Panc1 (cell line): ENCODE data around the gene PRMT5. TPM values are rescaled to one million over a fixed set of nuclear protein-coding genes. Genes with fewer than 3 reads are reported as not detected.

Experiments used
- ATAC-seq: fragments of 200-7000 bp; cut with Tn5 transposase; 2 replicates; pipeline ENCODE4 v1.9.1; 2020; ENCODE audit warnings: mild to moderate bottlenecking, moderate library complexity
- BruUV-seq: library from RNA; stranded (reverse); fragments of 400-500 nt; replicated peaks from 2 replicates; lab custom pipeline; 2021; lab: Mats Ljungman, UMichigan
- CTCF ChIA-PET: fragments of 300-600 bp; sonication (Branson Sonifier 250); formaldehyde crosslinking; loops from one replicate; lab custom pipeline; 2022; ENCODE audit warnings: antibody characterized with exemption; lab: Charles Lee
- POLR2A ChIA-PET: fragments of 300-600 bp; sonication (Branson Sonifier 250); formaldehyde crosslinking; loops from one replicate; lab custom pipeline; 2022; ENCODE audit warnings: antibody characterized with exemption; lab: Charles Lee
- DNase-seq: peaks from one replicate; pipeline ENCODE4 v3.0.0-alpha.2; 2010; ENCODE audit warnings: low read depth, low spot score
- H3K27ac ChIP-seq: 2 replicates; pipeline ENCODE4 v1.5.1; 2011; ENCODE audit warnings: mild to moderate bottlenecking, low read length, inconsistent platforms
- H3K27me3 ChIP-seq: fragments of 200-500 bp; sonication (Bioruptor generic); 2 replicates; pipeline ENCODE4 v1.6.0; 2014; ENCODE audit warnings: low read length, inconsistent platforms; ENCODE audit not compliant: control insufficient read depth, insufficient read depth
- H3K36me3 ChIP-seq: fragments of 200-500 bp; sonication (Bioruptor generic); 2 replicates; pipeline ENCODE4 v1.5.1; 2014; ENCODE audit warnings: inconsistent platforms, mild to moderate bottlenecking, low read length, moderate library complexity; ENCODE audit not compliant: control insufficient read depth, insufficient read depth
- H3K4me1 ChIP-seq: 2 replicates; pipeline ENCODE4 v1.5.1; 2011; ENCODE audit warnings: inconsistent platforms, mild to moderate bottlenecking, low read length, moderate library complexity; ENCODE audit not compliant: control insufficient read depth, insufficient read depth
- H3K4me3 ChIP-seq, 2 experiments: 2 replicates each; pipeline ENCODE4 v1.5.1; 2011 to 2012; ENCODE audit warnings: low read depth in 2 of 2, low read length in 2 of 2, mild to moderate bottlenecking in 2 of 2, inconsistent platforms in 1 of 2, moderate library complexity in 1 of 2
- H3K9me3 ChIP-seq: fragments of 200-500 bp; sonication (Bioruptor generic); 2 replicates; pipeline ENCODE4 v1.5.1; 2014; ENCODE audit warnings: low read depth, mild to moderate bottlenecking, inconsistent platforms, low read length, moderate library complexity; ENCODE audit not compliant: control insufficient read depth, insufficient read depth
- CTCF ChIP-seq: fragments of 450-650 bp; IDR thresholded peaks from 2 replicates; pipeline ENCODE4 v1.5.1; 2017; ENCODE audit warnings: mild to moderate bottlenecking
- POLR2AphosphoS5 ChIP-seq: IDR thresholded peaks from 2 replicates; pipeline ENCODE4 v1.6.1; 2012; ENCODE audit warnings: mild to moderate bottlenecking, low read depth, low read length, moderate library complexity
- SIN3A ChIP-seq: IDR thresholded peaks from 2 replicates; pipeline ENCODE4 v1.6.1; 2012; ENCODE audit warnings: low read depth, mild to moderate bottlenecking, low read length, moderate library complexity, borderline replicate concordance; ENCODE audit not compliant: insufficient read depth
- TCF7L2 ChIP-seq: IDR thresholded peaks from 2 replicates; pipeline ENCODE4 v1.6.1; 2011; ENCODE audit warnings: mild to moderate bottlenecking, low read depth, low read length, inconsistent platforms
- in situ Hi-C: cut with HindIII; loops from 2 replicates; pipeline ENCODE4 v1.10.0; 2016; ENCODE audit warnings: low sequenced_read_pairs, low pct_unique_long_range_greater_than_20kb
- intact Hi-C: fragments of 100-400 bp; cut with micrococcal nuclease; formaldehyde crosslinking; loops from one replicate; pipeline ENCODE4 v1.10.0; 2022; ENCODE audit not compliant: unreplicated experiment
- total RNA-seq: library from RNA; stranded (reverse); gene quantifications from one replicate; pipeline ENCODE4 v1.2.1, GENCODE V29; 2021; ENCODE audit not compliant: unreplicated experiment
- TF ChIP-seq, protein P1 (sequence below), 2 experiments: IDR thresholded peaks; 2 replicates each; pipeline ENCODE4 v1.6.1; 2011 to 2012; ENCODE audit warnings: low read depth in 2 of 2, control low read depth in 1 of 2, low read length in 1 of 2, mild to moderate bottlenecking in 1 of 2, moderate library complexity in 1 of 2; ENCODE audit not compliant: insufficient read depth in 1 of 2

Gene PRMT5
- total RNA-seq, 1 experiment from 2014 or later, result 108 TPM

DNA sequence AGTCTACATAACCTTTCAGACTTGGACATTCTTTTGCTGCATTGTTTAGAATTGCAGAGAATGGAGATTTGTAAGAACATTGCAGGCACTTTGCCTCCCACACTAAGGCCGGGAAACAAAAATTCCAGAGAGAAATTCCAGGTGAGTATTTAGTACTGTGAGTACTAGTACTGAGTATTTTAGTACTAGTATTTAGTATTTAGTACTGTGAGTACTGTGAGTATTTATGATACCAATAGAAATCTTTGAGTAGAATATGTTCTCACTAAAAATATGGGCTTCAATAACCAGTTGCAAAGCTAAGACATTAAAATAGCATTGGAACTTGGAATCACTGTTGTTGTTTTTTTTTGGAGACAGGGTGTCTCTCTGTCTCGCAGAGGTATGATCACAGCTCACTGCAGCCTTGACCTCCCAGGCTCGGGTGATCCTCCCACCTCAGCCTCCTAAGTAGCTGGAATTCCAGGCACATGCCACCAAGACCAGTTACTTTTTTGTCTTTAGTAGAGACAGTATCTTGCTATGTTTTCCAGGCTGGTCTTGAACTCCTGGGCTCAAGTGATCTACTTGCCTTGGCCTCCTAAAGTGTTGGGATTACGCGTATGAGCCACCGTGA lies 33.0 kb upstream of the PRMT5 start:
- intact Hi-C loops (no loop called here), in situ Hi-C loops (no loop called here)
- BruUV-seq, result no TSS peak
- Histone ChIP-seq H3K36me3 (no peaks in the 10 kb centered on the region), H3K27me3 (no peaks in the 10 kb centered on the region), H3K4me1 (no peaks in the 10 kb centered on the region; the same call in 1 of the 2 replicates), H3K27ac (no peak overlapping the region), H3K4me3 (no peak overlapping the region), H3K9me3 (no peaks in the 10 kb centered on the region)
- ATAC-seq, result no peak
- ChIA-PET POLR2A (interaction anchor here (0.6 kb wide), 1 partner anchor 9 kb away, joined by 5 read pairs; no protein-coding TSS in a partner anchor), CTCF (no interaction called here)
- TF ChIP-seq CTCF (no peak), SIN3A (no peak), POLR2AphosphoS5 (no peak)
- TF ChIP-seq, protein P1, sequence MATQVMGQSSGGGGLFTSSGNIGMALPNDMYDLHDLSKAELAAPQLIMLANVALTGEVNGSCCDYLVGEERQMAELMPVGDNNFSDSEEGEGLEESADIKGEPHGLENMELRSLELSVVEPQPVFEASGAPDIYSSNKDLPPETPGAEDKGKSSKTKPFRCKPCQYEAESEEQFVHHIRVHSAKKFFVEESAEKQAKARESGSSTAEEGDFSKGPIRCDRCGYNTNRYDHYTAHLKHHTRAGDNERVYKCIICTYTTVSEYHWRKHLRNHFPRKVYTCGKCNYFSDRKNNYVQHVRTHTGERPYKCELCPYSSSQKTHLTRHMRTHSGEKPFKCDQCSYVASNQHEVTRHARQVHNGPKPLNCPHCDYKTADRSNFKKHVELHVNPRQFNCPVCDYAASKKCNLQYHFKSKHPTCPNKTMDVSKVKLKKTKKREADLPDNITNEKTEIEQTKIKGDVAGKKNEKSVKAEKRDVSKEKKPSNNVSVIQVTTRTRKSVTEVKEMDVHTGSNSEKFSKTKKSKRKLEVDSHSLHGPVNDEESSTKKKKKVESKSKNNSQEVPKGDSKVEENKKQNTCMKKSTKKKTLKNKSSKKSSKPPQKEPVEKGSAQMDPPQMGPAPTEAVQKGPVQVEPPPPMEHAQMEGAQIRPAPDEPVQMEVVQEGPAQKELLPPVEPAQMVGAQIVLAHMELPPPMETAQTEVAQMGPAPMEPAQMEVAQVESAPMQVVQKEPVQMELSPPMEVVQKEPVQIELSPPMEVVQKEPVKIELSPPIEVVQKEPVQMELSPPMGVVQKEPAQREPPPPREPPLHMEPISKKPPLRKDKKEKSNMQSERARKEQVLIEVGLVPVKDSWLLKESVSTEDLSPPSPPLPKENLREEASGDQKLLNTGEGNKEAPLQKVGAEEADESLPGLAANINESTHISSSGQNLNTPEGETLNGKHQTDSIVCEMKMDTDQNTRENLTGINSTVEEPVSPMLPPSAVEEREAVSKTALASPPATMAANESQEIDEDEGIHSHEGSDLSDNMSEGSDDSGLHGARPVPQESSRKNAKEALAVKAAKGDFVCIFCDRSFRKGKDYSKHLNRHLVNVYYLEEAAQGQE (IDR thresholded peaks at IDR 0.05; ENCODE audit: insufficient read depth in 1 of 2, low read depth in 2 of 2, low read length in 1 of 2), result no peak
- DNase-seq, result no peak

- DNase-seq (no peak), ATAC-seq (no peak)
- in situ Hi-C loops (no loop called here), intact Hi-C loops (no loop called here)
- TF ChIP-seq, protein P1 (IDR thresholded peaks at IDR 0.05; ENCODE audit: insufficient read depth in 1 of 2, low read depth in 2 of 2, low read length in 1 of 2), result no peak
- no peak for TF ChIP-seq CTCF
- no peak for TF ChIP-seq TCF7L2
- no peak for TF ChIP-seq POLR2AphosphoS5
- peak overlapping the region; percentile 93 for H3K27ac ChIP-seq
- ChIA-PET CTCF (no interaction called here), POLR2A (interaction anchor here (0.6 to 1.1 kb wide), 2 partner anchors 27 to 38 kb away, joined by 4 to 5 read pairs; partner anchors contain the start of gene PRMT5)
- peak overlapping the region; percentile 69 to 82 for H3K4me3 ChIP-seq
- H3K4me1 ChIP-seq, result peaks cover 9% of the 10 kb centered on the region
- no peaks in the 10 kb centered on the region for H3K9me3 ChIP-seq
- no peaks in the 10 kb centered on the region for H3K27me3 ChIP-seq
- H3K36me3 ChIP-seq, result peaks cover 4% of the 10 kb centered on the region; the same call in 1 of the 2 replicates
- TSS peak; percentile 77 for BruUV-seq
These were observed 26.8 kb upstream of the PRMT5 start for GRCh38 chr14:22955702-22956569.
